Effector memory CD4-positive, alpha-beta T cell (primary cell): ENCODE measurements around the gene ADGRA1.

Experiments used
- DNase-seq, 3 donors: peaks; one replicate each; pipeline ENCODE4 v3.0.0-alpha.2; 2020
- H3K27ac ChIP-seq: 2 replicates; pipeline ENCODE4 v1.7.0; 2013; ENCODE audit warnings: mild to moderate bottlenecking, low read length, moderate library complexity; ENCODE audit not compliant: insufficient read depth, poor library complexity, severe bottlenecking
- H3K27me3 ChIP-seq: replicated peaks from 2 replicates; pipeline ENCODE4 v1.7.0; 2013; ENCODE audit warnings: mild to moderate bottlenecking, low read length; ENCODE audit not compliant: insufficient read depth, control insufficient read depth, poor library complexity, severe bottlenecking
- H3K36me3 ChIP-seq: 2 replicates; pipeline ENCODE4 v1.7.0; 2013; ENCODE audit warnings: mild to moderate bottlenecking, low read length, moderate library complexity; ENCODE audit not compliant: control insufficient read depth, insufficient read depth
- H3K4me1 ChIP-seq: 2 replicates; pipeline ENCODE4 v1.7.0; 2013; ENCODE audit warnings: low read length, mild to moderate bottlenecking; ENCODE audit not compliant: control insufficient read depth, insufficient read depth, poor library complexity, severe bottlenecking
- H3K4me3 ChIP-seq: 2 replicates; pipeline ENCODE4 v1.7.0; 2013; ENCODE audit warnings: low read length, low read depth, mild to moderate bottlenecking; ENCODE audit not compliant: insufficient read depth, poor library complexity, severe bottlenecking
- H3K9me3 ChIP-seq: 2 replicates; pipeline ENCODE4 v1.7.0; 2013; ENCODE audit warnings: mild to moderate bottlenecking, low read length, moderate library complexity; ENCODE audit not compliant: control insufficient read depth

ADGRA1 gene

DNA sequence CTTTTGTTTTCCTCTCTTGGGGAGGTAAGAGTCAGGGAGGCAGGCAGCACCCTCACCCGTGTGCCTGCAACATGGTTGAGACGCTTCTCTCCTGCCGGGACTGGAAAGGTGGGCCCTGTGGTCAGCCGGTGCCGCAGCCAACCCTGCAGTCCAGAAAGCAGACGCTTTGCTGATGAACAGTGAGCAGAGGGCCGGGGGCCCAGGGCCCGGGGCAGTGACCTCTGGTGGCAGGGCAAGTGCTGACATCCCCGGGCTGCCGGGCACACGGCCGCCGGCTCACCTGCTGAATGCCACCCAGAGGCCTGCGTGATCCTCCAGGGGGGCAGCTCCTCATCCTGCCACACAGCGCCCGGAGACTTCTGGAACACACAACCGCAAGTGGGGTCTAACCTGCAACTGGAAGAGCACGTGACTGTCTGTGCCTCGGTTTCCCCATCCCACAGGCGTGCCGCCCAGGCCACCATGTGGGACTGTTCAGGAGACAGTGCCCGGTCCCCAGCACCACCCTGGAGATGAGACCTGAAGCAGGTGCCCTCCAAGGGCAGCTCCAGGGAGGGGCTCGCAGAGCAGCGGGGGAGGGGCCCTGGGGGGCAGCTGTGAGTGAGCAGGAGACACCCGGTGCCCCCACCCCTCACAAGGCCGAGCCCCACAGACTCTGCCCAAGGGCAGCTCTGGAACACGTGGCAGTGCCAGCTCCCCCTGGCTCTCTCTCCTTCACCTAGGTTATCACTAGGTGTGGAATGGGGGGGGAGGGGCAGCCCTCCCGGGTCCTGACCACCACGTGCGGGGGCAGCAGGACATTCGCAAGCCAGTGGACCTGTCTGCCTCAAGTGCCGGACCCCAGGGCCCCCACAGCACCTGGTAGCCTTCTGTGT lies 2.2 kb upstream of the ADGRA1 start:
- Histone ChIP-seq H3K36me3 (no peaks in the 10 kb centered on the region), H3K4me1 (no peaks in the 10 kb centered on the region), H3K4me3 (no peak overlapping the region), H3K9me3 (no peaks in the 10 kb centered on the region), H3K27ac (no peak overlapping the region), H3K27me3 (peaks cover 6% of the 10 kb centered on the region)
- DNase-seq = no peak

DNA sequence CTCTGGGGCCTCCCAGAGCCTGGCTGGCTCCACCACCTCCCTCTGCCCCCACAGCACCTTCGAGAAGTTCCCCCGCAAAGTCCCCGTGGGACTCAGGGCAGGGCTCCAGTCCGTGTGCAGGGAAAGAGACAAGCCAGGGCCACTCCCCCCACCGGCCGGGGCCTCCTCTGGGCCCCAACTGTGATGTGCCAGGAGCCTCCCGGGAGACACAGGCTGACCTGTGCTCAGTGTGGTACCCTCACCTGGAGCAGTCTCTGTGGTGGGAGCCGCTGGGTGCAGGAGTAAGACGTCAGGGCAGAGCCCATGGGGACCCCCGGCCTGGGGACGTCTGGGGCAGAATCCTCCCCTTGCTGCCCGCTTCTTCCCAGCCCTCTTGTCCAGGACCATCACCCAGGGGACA lies 1.5 kb upstream of the ADGRA1 start:
- no peak overlapping the region for H3K27ac ChIP-seq
- peaks cover 6% of the 10 kb centered on the region for H3K27me3 ChIP-seq
- H3K36me3 ChIP-seq = no peaks in the 10 kb centered on the region
- no peak for DNase-seq
- H3K4me3 ChIP-seq = no peak overlapping the region
- no peaks in the 10 kb centered on the region for H3K9me3 ChIP-seq
- H3K4me1 ChIP-seq = no peaks in the 10 kb centered on the region

DNA sequence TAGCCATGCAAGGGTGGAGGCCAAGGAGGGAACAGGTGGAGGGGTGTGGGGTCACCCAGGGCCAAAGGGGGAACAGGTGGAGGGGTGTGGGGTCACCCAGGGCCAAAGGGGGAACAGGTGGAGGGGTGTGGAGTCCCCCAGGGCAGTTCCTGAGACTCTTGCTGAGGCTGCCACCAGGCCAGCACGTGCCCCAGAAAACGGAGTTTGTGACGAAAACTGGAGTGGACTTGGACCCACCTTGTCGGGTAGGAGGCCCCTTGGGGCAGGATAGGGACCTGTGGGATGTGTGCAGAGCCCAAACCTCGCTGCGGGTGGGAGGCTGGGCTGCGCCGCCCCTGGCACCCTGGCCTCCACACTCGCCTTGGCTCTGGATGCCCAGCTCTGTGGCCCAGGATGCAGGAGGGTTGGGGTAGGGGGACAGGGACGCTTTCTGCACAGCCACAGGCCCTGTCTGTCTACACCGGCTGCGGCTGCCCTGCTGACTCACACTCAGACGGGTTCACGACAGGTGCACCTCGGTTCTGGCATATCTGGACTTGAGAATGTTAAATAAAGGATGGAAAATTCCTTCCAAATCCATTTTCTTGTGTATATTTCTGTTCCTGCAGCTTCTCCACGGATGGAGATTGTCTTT lies 562 bp upstream of the ADGRA1 start:
- Histone ChIP-seq H3K27me3 (peaks cover 6% of the 10 kb centered on the region), H3K36me3 (no peaks in the 10 kb centered on the region), H3K4me1 (no peaks in the 10 kb centered on the region), H3K27ac (no peak overlapping the region), H3K4me3 (no peak overlapping the region), H3K9me3 (no peaks in the 10 kb centered on the region)
- no peak for DNase-seq

DNA sequence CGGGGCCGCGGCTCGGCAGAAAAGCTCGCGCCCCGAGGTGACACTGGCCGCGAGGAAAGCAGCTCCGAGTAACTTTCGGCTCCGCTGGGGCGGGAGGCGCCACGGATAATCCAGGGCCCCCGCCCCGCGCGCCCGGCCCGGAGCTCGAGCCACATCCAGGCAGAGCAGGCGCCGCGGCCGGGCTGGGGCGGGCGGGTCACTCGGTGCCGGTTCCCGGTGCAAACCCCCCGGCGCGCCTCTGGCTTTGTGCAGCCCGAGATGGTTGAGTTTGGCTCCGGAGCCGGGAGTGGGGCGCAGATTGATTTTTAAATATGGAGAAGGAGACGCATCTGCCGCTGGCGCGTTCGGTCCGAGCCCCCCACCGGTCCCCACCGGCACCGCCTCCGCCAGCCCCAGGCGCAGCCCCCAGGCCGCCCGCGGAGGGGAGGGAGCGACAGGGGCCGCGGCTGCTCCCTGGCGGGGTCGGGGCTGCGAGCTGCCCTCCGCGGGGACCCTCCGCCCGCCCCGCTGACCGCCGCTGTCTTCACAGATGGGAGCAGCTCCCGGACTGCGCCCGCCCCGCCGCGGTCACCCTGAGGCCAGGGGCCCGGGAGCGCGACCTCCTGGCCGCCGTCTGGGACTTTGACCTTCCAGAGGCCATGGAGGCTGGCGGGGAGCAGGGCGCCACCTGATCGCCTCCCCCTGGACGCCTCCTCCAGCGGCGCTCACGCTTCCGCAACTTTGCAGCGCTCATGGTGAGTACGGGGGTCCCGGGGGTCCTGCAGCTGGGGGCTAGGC lies 643 bp downstream of the ADGRA1 start:
- no peaks in the 10 kb centered on the region for H3K4me1 ChIP-seq
- no peak overlapping the region for H3K4me3 ChIP-seq
- no peak overlapping the region for H3K27ac ChIP-seq
- H3K27me3 ChIP-seq = peaks cover 6% of the 10 kb centered on the region
- no peaks in the 10 kb centered on the region for H3K36me3 ChIP-seq
- H3K9me3 ChIP-seq = no peaks in the 10 kb centered on the region
- DNase-seq = no peak

DNA sequence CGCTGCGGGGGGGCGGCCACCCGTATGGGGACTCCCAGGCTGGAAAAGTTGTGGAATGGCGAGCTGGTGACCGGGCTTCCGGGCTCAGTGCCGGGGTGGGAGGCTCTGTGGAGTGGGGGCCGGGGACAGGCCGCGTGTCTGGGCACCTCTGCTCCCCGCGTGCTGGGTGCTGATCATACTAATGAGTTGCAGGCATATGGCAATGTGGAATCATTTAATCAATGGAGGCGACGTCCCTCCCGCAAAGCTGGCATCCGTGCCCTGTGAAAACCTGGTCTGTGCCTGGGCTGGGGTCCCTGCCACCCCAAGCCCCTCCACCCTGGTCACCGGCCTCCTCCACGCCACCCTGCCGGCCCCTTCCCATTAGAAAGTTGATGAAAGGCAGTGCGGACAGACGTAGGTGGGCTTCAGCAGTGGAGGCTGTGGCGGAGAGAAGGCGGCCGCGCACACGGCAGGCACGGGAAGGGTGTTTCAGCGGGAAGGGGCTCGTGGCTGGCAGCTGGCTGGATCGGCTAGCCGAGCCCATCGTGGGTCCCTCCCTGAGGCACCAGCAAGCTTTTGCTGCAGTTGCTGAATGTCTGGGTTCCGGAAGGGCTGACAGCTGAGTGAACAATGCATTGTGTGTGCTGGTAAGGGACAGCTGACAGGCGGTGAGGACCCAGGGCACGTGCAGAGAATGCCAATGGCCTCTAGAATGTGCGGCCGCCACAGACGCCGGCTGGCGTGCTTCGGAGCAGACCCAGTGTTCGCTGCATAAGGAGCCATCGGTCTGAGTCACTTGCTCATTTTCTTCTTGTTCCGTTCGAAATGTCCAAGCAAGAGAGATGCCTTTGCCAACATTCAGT lies 1.5 kb downstream of the ADGRA1 start:
- no peak for DNase-seq
- Histone ChIP-seq H3K27me3 (peaks cover 6% of the 10 kb centered on the region), H3K9me3 (no peaks in the 10 kb centered on the region), H3K4me3 (no peak overlapping the region), H3K4me1 (no peaks in the 10 kb centered on the region), H3K27ac (no peak overlapping the region), H3K36me3 (no peaks in the 10 kb centered on the region)

DNA sequence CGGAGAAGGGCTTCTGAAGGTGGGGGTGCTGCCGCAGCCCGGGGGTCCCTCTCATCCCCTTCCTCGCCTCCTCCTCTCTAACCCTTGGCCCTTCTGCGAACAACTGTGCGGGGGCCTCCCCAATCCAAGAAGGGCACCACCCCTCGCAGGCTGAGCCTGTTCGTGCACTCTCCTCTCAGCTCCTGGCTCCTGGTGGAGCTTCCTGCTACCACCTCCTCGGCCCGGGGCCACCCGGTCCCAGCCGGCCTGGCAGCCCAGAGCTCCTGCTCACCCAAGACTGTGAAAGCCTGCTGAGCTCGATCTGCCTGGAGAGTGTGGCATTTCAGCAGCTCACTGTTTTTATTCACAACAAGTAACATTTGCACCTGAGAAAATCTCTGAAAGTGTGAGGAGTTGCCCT lies 2.4 kb downstream of the ADGRA1 start:
- H3K27ac ChIP-seq = no peak overlapping the region
- no peak overlapping the region for H3K4me3 ChIP-seq
- no peak for DNase-seq
- H3K36me3 ChIP-seq = no peaks in the 10 kb centered on the region
- peaks cover 6% of the 10 kb centered on the region for H3K27me3 ChIP-seq
- H3K4me1 ChIP-seq = no peaks in the 10 kb centered on the region
- H3K9me3 ChIP-seq = no peaks in the 10 kb centered on the region

DNA sequence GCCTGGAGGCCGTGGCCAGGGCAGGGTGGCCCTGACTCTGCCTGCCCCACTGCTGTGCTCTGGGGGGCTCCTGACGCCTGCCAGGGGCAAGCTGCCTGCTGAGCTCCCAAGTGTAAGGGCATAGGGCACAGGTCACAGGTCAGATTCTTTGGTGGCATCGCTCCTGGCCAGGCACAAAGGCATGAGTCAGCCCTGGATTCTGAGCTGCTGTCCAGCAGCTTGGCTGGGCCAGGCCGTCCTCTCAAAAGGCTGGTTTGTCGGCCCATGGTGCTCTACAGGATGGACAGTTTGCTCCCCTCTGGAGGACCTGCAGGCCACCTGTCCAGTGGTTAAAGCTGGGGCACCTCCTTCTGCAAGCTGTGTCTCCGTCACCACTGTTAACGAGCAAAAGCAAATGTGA lies 2.9 kb downstream of the ADGRA1 start:
- DNase-seq = no peak
- Histone ChIP-seq H3K9me3 (no peaks in the 10 kb centered on the region), H3K4me3 (no peak overlapping the region), H3K4me1 (no peaks in the 10 kb centered on the region), H3K27ac (no peak overlapping the region), H3K27me3 (peaks cover 6% of the 10 kb centered on the region), H3K36me3 (no peaks in the 10 kb centered on the region)

DNA sequence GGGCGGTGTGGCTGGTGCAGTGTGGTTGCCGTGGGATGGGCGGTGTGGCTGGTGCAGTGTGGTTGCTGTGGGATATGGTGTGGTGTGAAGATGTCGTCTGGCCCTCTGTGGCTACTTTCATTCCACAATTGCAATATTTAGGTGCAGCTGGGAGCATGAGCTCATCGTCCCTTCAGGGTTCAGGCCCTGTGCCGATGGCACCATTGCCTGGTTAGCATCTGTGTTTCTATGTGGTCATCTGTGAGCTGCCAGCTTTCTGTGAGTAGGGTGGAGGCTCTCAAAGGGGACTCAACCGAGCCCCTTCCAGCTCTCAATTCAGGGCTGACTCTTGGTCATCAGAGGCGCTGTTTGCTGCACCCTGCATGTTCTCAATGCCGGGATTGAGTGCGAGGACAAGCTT lies 3.6 kb downstream of the ADGRA1 start:
- no peak for DNase-seq
- H3K27ac ChIP-seq = no peak overlapping the region
- H3K9me3 ChIP-seq = no peaks in the 10 kb centered on the region
- H3K36me3 ChIP-seq = no peaks in the 10 kb centered on the region
- H3K4me1 ChIP-seq = no peaks in the 10 kb centered on the region
- peaks cover 6% of the 10 kb centered on the region for H3K27me3 ChIP-seq
- no peak overlapping the region for H3K4me3 ChIP-seq

DNA sequence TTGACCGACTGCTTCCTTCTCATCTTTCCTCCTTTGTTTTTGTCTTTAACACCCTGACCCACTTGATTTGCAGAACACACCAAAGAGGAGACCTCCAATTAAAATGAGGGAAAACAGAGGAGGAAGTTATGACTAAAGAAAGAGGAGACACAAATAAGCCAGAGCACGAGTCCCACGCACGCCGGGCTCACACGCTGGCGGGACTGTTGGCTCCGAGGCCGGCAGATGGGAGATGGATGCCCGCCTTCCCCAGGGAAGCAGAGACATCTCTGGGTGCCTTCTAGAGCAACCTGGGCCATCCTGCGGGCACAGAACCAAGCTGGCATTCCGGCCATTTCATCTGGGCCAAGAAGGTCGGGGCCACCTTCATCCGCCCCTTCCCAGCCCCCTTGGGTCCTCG lies 5.6 kb downstream of the ADGRA1 start:
- Histone ChIP-seq H3K4me1 (no peaks in the 10 kb centered on the region), H3K9me3 (no peaks in the 10 kb centered on the region), H3K27me3 (peaks cover under 1% of the 10 kb centered on the region), H3K4me3 (no peak overlapping the region), H3K36me3 (no peaks in the 10 kb centered on the region), H3K27ac (no peak overlapping the region)
- DNase-seq = no peak
